Astrocyte (in vitro differentiated cells and primary cell): ENCODE measurements around the gene INHBC. TPM values are rescaled to one million over a fixed set of nuclear protein-coding genes. Genes with fewer than 3 reads are reported as not detected.

Experiments used
- DNase-seq: peaks from one replicate; pipeline ENCODE4 v3.0.0-alpha.2; 2010; ENCODE audit warnings: low read depth
- FAIRE-seq: peaks from 2 replicates; lab custom pipeline; 2011; peaks lifted over from hg19 to GRCh38; lab: Jason Lieb, UNC
- H2AFZ ChIP-seq: 2 replicates; pipeline ENCODE4 v1.6.0; 2012; ENCODE audit warnings: low read depth, low read length, inconsistent platforms
- H3K27ac ChIP-seq: 2 replicates; pipeline ENCODE4 v1.5.1; 2011; ENCODE audit warnings: low read depth, low read length, inconsistent platforms
- H3K27me3 ChIP-seq: 2 replicates; pipeline ENCODE4 v1.6.0; 2011; ENCODE audit warnings: low read length, inconsistent platforms; ENCODE audit not compliant: insufficient read depth
- H3K36me3 ChIP-seq: 2 replicates; pipeline ENCODE4 v1.5.1; 2011; ENCODE audit warnings: low read length, inconsistent platforms; ENCODE audit not compliant: insufficient read depth
- H3K4me1 ChIP-seq: 2 replicates; pipeline ENCODE4 v1.5.1; 2011; ENCODE audit warnings: low read length, inconsistent platforms; ENCODE audit not compliant: insufficient read depth
- H3K4me2 ChIP-seq: 2 replicates; pipeline ENCODE4 v1.6.0; 2012; ENCODE audit warnings: low read length, inconsistent platforms
- H3K4me3 ChIP-seq: 2 replicates; pipeline ENCODE4 v1.5.1; 2011; ENCODE audit warnings: low read depth, mild to moderate bottlenecking, low read length, inconsistent platforms; ENCODE audit not compliant: insufficient read depth
- H3K79me2 ChIP-seq: 2 replicates; pipeline ENCODE4 v1.6.0; 2012; ENCODE audit warnings: mild to moderate bottlenecking, low read length, inconsistent platforms; ENCODE audit not compliant: insufficient read depth
- H3K9ac ChIP-seq: 2 replicates; pipeline ENCODE4 v1.6.0; 2012; ENCODE audit warnings: mild to moderate bottlenecking, low read length, inconsistent platforms
- H3K9me3 ChIP-seq: 2 replicates; pipeline ENCODE4 v1.5.1; 2012; ENCODE audit warnings: low read depth, mild to moderate bottlenecking, low read length, inconsistent platforms; ENCODE audit not compliant: insufficient read depth
- H4K20me1 ChIP-seq: 2 replicates; pipeline ENCODE4 v1.6.0; 2012; ENCODE audit warnings: low read length, inconsistent platforms; ENCODE audit not compliant: insufficient read depth
- H3K27ac Mint-ChIP-seq: one replicate; pipeline ENCODE4 v1.8.0; 2021; ENCODE audit warnings: mild to moderate bottlenecking, mixed read lengths; ENCODE audit not compliant: unreplicated experiment
- H3K27me3 Mint-ChIP-seq: one replicate; pipeline ENCODE4 v1.8.0; 2021; ENCODE audit warnings: low read depth, mixed read lengths; ENCODE audit not compliant: unreplicated experiment
- H3K36me3 Mint-ChIP-seq: one replicate; pipeline ENCODE4 v1.8.0; 2021; ENCODE audit warnings: low read depth, mixed read lengths; ENCODE audit not compliant: unreplicated experiment
- H3K4me1 Mint-ChIP-seq: one replicate; pipeline ENCODE4 v1.8.0; 2021; ENCODE audit warnings: low read depth, mixed read lengths; ENCODE audit not compliant: unreplicated experiment
- H3K4me3 Mint-ChIP-seq: one replicate; pipeline ENCODE4 v1.8.0; 2021; ENCODE audit warnings: mild to moderate bottlenecking, moderate library complexity, mixed read lengths; ENCODE audit not compliant: unreplicated experiment
- H3K9me3 Mint-ChIP-seq: one replicate; pipeline ENCODE4 v1.8.0; 2021; ENCODE audit warnings: mild to moderate bottlenecking, mixed read lengths; ENCODE audit not compliant: unreplicated experiment
- EZH2 ChIP-seq: IDR thresholded peaks from 2 replicates; pipeline ENCODE4 v1.6.1; 2012; ENCODE audit warnings: mild to moderate bottlenecking, low read length, inconsistent platforms; ENCODE audit not compliant: insufficient read depth
- total RNA-seq: library from RNA; stranded (reverse); gene quantifications from 2 replicates; pipeline ENCODE4 v1.2.1, GENCODE V29; 2021
- TF ChIP-seq, protein P1 (sequence below): IDR thresholded peaks from 2 replicates; pipeline ENCODE4 v1.5.1; 2011; ENCODE audit warnings: low read depth, mild to moderate bottlenecking, inconsistent platforms, low read length, moderate library complexity; ENCODE audit not compliant: insufficient read depth

Gene INHBC
- total RNA-seq, 1 donor from 2014 or later = not detected

DNA sequence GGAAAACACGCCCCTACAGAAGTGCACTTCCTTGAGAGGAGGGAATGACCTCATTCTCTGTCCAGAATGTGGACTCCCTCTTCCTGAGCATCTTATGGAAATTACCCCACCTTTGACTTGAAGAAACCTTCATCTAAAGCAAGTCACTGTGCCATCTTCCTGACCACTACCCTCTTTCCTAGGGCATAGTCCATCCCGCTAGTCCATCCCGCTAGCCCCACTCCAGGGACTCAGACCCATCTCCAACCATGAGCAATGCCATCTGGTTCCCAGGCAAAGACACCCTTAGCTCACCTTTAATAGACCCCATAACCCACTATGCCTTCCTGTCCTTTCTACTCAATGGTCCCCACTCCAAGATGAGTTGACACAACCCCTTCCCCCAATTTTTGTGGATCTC lies 15.5 kb downstream of the INHBC start:
- H2AFZ ChIP-seq = no peak overlapping the region
- TF ChIP-seq EZH2 = no peak
- TF ChIP-seq, protein P1, sequence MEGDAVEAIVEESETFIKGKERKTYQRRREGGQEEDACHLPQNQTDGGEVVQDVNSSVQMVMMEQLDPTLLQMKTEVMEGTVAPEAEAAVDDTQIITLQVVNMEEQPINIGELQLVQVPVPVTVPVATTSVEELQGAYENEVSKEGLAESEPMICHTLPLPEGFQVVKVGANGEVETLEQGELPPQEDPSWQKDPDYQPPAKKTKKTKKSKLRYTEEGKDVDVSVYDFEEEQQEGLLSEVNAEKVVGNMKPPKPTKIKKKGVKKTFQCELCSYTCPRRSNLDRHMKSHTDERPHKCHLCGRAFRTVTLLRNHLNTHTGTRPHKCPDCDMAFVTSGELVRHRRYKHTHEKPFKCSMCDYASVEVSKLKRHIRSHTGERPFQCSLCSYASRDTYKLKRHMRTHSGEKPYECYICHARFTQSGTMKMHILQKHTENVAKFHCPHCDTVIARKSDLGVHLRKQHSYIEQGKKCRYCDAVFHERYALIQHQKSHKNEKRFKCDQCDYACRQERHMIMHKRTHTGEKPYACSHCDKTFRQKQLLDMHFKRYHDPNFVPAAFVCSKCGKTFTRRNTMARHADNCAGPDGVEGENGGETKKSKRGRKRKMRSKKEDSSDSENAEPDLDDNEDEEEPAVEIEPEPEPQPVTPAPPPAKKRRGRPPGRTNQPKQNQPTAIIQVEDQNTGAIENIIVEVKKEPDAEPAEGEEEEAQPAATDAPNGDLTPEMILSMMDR = no peak
- DNase-seq (no peak), FAIRE-seq (no peak)
- H3K79me2 ChIP-seq = no peaks in the 10 kb centered on the region
- Mint-ChIP-seq H3K27me3 (peaks cover 4% of the 10 kb centered on the region), H3K4me3 (no peak overlapping the region), H3K27ac (no peak overlapping the region), H3K9me3 (peaks cover 10% of the 10 kb centered on the region), H3K36me3 (no peaks in the 10 kb centered on the region), H3K4me1 (peaks cover 22% of the 10 kb centered on the region)
- H3K27me3 ChIP-seq = no peaks in the 10 kb centered on the region
- H3K4me3 ChIP-seq = no peak overlapping the region
- no peak overlapping the region for H3K9ac ChIP-seq
- no peaks in the 10 kb centered on the region for H3K36me3 ChIP-seq
- no peak overlapping the region for H3K27ac ChIP-seq
- H4K20me1 ChIP-seq = no peaks in the 10 kb centered on the region
- H3K4me2 ChIP-seq = no peak overlapping the region
- peaks cover 18% of the 10 kb centered on the region for H3K4me1 ChIP-seq
- H3K9me3 ChIP-seq = no peaks in the 10 kb centered on the region

DNA sequence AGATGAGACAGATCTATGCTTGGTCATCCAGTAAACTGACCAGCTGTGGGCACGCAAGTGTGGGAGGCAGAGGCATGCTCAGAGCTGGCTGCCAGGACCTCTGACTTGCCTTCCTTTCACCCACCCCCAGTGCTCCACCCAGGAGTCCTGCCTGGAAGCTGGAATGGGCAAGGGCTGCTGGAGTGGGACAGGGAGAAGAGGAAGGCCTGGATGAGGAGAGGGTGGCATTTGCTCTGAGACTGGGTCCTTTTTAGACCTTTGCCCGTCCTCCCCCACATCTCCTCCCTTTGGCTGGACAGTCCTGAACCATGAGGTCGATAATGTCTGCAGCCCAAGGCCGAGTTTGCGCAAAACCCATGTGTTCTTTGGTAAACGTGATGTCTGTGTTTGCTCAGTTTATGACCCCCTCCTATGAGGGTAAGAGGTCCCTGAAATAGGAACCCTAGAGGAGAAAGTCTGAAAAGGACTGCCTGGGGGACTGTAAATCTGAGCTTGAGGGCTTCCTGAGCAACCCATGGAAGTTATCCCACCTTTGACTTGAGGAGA lies 16.7 kb downstream of the INHBC start:
- Histone ChIP-seq H2AFZ (no peak overlapping the region), H3K4me3 (no peak overlapping the region), H3K27ac (no peak overlapping the region), H3K9me3 (no peaks in the 10 kb centered on the region), H3K27me3 (peaks cover 5% of the 10 kb centered on the region), H4K20me1 (no peaks in the 10 kb centered on the region), H3K9ac (no peak overlapping the region), H3K79me2 (no peaks in the 10 kb centered on the region), H3K4me2 (peak overlapping the region; percentile 77), H3K4me1 (peaks cover 18% of the 10 kb centered on the region), H3K36me3 (no peaks in the 10 kb centered on the region)
- H3K27me3 Mint-ChIP-seq = peaks cover 4% of the 10 kb centered on the region
- H3K36me3 Mint-ChIP-seq = no peaks in the 10 kb centered on the region
- H3K27ac Mint-ChIP-seq = peak overlapping the region; percentile 85
- TF ChIP-seq, protein P1 = no peak
- TF ChIP-seq EZH2 = no peak
- FAIRE-seq (no peak), DNase-seq (no peak)
- no peak overlapping the region for H3K4me3 Mint-ChIP-seq
- H3K9me3 Mint-ChIP-seq = peaks cover 10% of the 10 kb centered on the region
- H3K4me1 Mint-ChIP-seq = peaks cover 31% of the 10 kb centered on the region

DNA sequence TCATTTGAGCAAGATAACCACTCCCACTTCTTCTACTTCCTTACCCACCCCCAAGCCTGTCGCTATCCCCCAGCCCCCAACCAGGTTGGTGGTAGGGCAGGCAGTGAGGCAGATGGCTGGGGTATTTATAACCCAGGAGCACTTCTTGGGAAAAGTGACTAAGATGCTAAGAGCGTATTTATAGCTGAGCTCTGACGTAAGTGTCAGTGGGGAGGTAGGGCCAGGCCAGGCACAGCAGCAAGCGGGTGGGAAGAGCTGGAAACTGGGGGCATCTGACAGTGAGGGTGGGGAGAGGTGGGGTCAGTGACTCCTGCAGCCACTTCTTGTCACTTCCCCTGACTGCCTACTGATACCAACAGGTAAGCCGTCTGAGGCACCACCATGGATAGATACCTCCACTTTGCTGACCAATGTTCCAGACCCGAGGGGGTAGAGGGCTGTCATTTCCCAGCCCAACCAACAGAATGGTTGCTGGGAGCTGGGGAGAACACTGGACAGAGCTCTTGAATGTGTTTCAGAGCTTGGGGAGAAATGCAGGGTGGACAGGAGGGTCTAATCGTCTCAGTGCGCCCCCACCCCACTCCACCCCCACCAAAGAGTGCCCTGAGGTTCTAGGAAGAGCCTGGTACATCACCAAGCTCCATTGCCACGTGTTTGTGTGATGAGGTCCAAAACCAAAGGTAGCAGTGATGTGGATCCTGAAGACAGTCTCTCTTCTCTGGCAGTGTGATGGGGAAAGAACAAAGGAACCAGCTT lies 17.8 kb downstream of the INHBC start:
- Histone ChIP-seq H3K36me3 (no peaks in the 10 kb centered on the region), H3K4me3 (no peak overlapping the region), H3K9ac (peak overlapping the region; percentile 81), H2AFZ (peak overlapping the region; percentile 67), H4K20me1 (no peaks in the 10 kb centered on the region), H3K27ac (peak overlapping the region; percentile 88), H3K79me2 (no peaks in the 10 kb centered on the region), H3K4me2 (peak overlapping the region; percentile 77), H3K9me3 (no peaks in the 10 kb centered on the region), H3K27me3 (peaks cover 5% of the 10 kb centered on the region), H3K4me1 (peaks cover 18% of the 10 kb centered on the region)
- no peaks in the 10 kb centered on the region for H3K36me3 Mint-ChIP-seq
- peaks cover 33% of the 10 kb centered on the region for H3K4me1 Mint-ChIP-seq
- FAIRE-seq = no peak
- no peak for TF ChIP-seq EZH2
- TF ChIP-seq, protein P1 = no peak
- no peak overlapping the region for H3K4me3 Mint-ChIP-seq
- peak overlapping the region; percentile 85 for H3K27ac Mint-ChIP-seq
- DNase-seq = peak; percentile 93
- peaks cover 4% of the 10 kb centered on the region for H3K27me3 Mint-ChIP-seq
- H3K9me3 Mint-ChIP-seq = peaks cover 10% of the 10 kb centered on the region
